ENCODE results near the gene TNS3.

The TNS3 gene

GRCh38 chr7:47540387-47541350 lies 41.2 kb downstream of the TNS3 start:
- DNase-seq = peak; percentile 33 to 66 (median 48)

- no peak for DNase-seq
Measured at GRCh38 chr7:47540053-47540386, 41.9 kb downstream of the TNS3 start.

- DNase-seq = peak in 1 of 4 experiments; percentile 37
Measured at GRCh38 chr7:47539398-47540052, 42.4 kb downstream of the TNS3 start.

GRCh38 chr7:47538846-47539311 lies 43.0 kb downstream of the TNS3 start:
- no peak for DNase-seq

- DNase-seq = no peak
Measured at GRCh38 chr7:47537716-47538675, 43.9 kb downstream of the TNS3 start.

- peak; percentile 38 to 72 (median 56) for DNase-seq
Measured at GRCh38 chr7:47536661-47537611, 45.0 kb downstream of the TNS3 start.

GRCh38 chr7:47535704-47536628 lies 45.9 kb downstream of the TNS3 start:
- no peak for DNase-seq

GRCh38 chr7:47535035-47535703 lies 46.7 kb downstream of the TNS3 start:
- DNase-seq = no peak

- DNase-seq = no peak
Measured at GRCh38 chr7:47534322-47535034, 47.4 kb downstream of the TNS3 start.

- peak in 1 of 4 experiments; percentile 25 for DNase-seq
Measured at GRCh38 chr7:47531584-47532492, 50.1 kb downstream of the TNS3 start.

GRCh38 chr7:47529826-47530555 lies 51.9 kb downstream of the TNS3 start:
- no peak for DNase-seq

- no peak for DNase-seq
Measured at GRCh38 chr7:47529405-47529804, 52.5 kb downstream of the TNS3 start.

GRCh38 chr7:47528471-47528870 lies 53.4 kb downstream of the TNS3 start:
- DNase-seq = no peak

- no peak for DNase-seq
Measured at GRCh38 chr7:47526466-47526865, 55.4 kb downstream of the TNS3 start.

- DNase-seq = no peak
Measured at GRCh38 chr7:47525066-47525623, 56.8 kb downstream of the TNS3 start.

GRCh38 chr7:47523401-47523800 lies 58.5 kb downstream of the TNS3 start:
- no peak for DNase-seq
